ENCODE measurements around the gene TMEM129. TPM values are rescaled to one million over a fixed set of nuclear protein-coding genes. Genes with fewer than 3 reads are reported as not detected.

TMEM129 gene
- total RNA-seq, 1 experiment from 2014 or later: 41.2 TPM

- CTCF ChIA-PET: no interaction called here
Observed at GRCh38 chr4:1739358-1739757, 18.2 kb upstream of the TMEM129 start.

GRCh38 chr4:1738410-1738809, 17.3 kb upstream of the TMEM129 start:
- Histone ChIP-seq H4K20me1 (ENCODE audit: insufficient read depth) (no peaks in the 10 kb centered on the region), H3K4me3 (no peak overlapping the region), H3F3A (ENCODE audit: insufficient read depth, low read depth) (peaks cover 16% of the 10 kb centered on the region; the same call in 1 of the 2 replicates), H3K4me2 (no peak overlapping the region), H3K9me2 (ENCODE audit: insufficient read depth) (no peaks in the 10 kb centered on the region), H3K27me3 (ENCODE audit: insufficient read depth, low read depth) (no peaks in the 10 kb centered on the region), H3K4me1 (replicated peaks; ENCODE audit: insufficient read depth) (no peaks in the 10 kb centered on the region), H3K36me3 (ENCODE audit: low read depth) (peaks cover 53% of the 10 kb centered on the region), H3K27ac (no peak overlapping the region), H2AFZ (no peak overlapping the region), H3K79me2 (ENCODE audit: low read depth) (peaks cover 15% of the 10 kb centered on the region), H3K9me3 (ENCODE audit: insufficient read depth, low read depth) (peaks cover 21% of the 10 kb centered on the region)
- intact Hi-C loops (cut with micrococcal nuclease; ENCODE audit: unreplicated experiment): no loop called here
- ChIA-PET CTCF (no interaction called here), POLR2A (ENCODE audit: unreplicated experiment) (no interaction called here)
- TF ChIP-seq EZH2 (IDR thresholded peaks at IDR 0.05; ENCODE audit: low read depth) (no peak), CTCF (conservative IDR thresholded peaks at IDR 0.05) (no peak)
- BruUV-seq (replicated peaks): no TSS peak
- no peak for DNase-seq

More at GRCh38 chr4:1739358-1739757, 18.2 kb upstream of the TMEM129 start:
- Histone ChIP-seq H2AFZ (no peak overlapping the region), H3K36me3 (ENCODE audit: low read depth) (peaks cover 46% of the 10 kb centered on the region), H3K4me3 (no peak overlapping the region), H3K27me3 (ENCODE audit: insufficient read depth, low read depth) (no peaks in the 10 kb centered on the region), H4K20me1 (ENCODE audit: insufficient read depth) (no peaks in the 10 kb centered on the region), H3K9me2 (ENCODE audit: insufficient read depth) (no peaks in the 10 kb centered on the region), H3K79me2 (ENCODE audit: low read depth) (peaks cover 6% of the 10 kb centered on the region), H3K9me3 (ENCODE audit: insufficient read depth, low read depth) (peaks cover 21% of the 10 kb centered on the region), H3K4me2 (no peak overlapping the region), H3F3A (ENCODE audit: insufficient read depth, low read depth) (peaks cover 25% of the 10 kb centered on the region; the same call in 1 of the 2 replicates), H3K4me1 (replicated peaks; ENCODE audit: insufficient read depth) (no peaks in the 10 kb centered on the region), H3K27ac (no peak overlapping the region)
- no peak for TF ChIP-seq EZH2 (IDR thresholded peaks at IDR 0.05; ENCODE audit: low read depth)
- TF ChIP-seq CTCF (conservative IDR thresholded peaks at IDR 0.05): no peak
- BruUV-seq (replicated peaks): no TSS peak
- POLR2A ChIA-PET (ENCODE audit: unreplicated experiment): no interaction called here
- no peak for DNase-seq
- intact Hi-C loops (cut with micrococcal nuclease; ENCODE audit: unreplicated experiment): no loop called here

- BruUV-seq (replicated peaks): no TSS peak
- no peaks in the 10 kb centered on the region for H3K27me3 ChIP-seq (ENCODE audit: insufficient read depth, low read depth)
- H3K79me2 ChIP-seq (ENCODE audit: low read depth): peaks cover 23% of the 10 kb centered on the region
- no peak overlapping the region for H3K27ac ChIP-seq
- no peak overlapping the region for H3K4me3 ChIP-seq
- intact Hi-C loops (cut with micrococcal nuclease; ENCODE audit: unreplicated experiment): no loop called here
- peaks cover 21% of the 10 kb centered on the region for H3K9me3 ChIP-seq (ENCODE audit: insufficient read depth, low read depth)
- H3F3A ChIP-seq (ENCODE audit: insufficient read depth, low read depth): peaks cover 9% of the 10 kb centered on the region; the same call in 1 of the 2 replicates
- H3K4me2 ChIP-seq: no peak overlapping the region
- ChIA-PET CTCF (no interaction called here), POLR2A (ENCODE audit: unreplicated experiment) (interaction anchor here (0.6 kb wide), 1 partner anchor 94 kb away, joined by 3 read pairs; no protein-coding TSS in a partner anchor)
- no peak overlapping the region for H2AFZ ChIP-seq
- peaks cover 61% of the 10 kb centered on the region for H3K36me3 ChIP-seq (ENCODE audit: low read depth)
- H3K9me2 ChIP-seq (ENCODE audit: insufficient read depth): no peaks in the 10 kb centered on the region
- no peaks in the 10 kb centered on the region for H4K20me1 ChIP-seq (ENCODE audit: insufficient read depth)
- no peak for DNase-seq
- TF ChIP-seq CTCF (conservative IDR thresholded peaks at IDR 0.05) (no peak), EZH2 (IDR thresholded peaks at IDR 0.05; ENCODE audit: low read depth) (no peak)
- H3K4me1 ChIP-seq (replicated peaks; ENCODE audit: insufficient read depth): no peaks in the 10 kb centered on the region
Observed at GRCh38 chr4:1737666-1738065, 16.5 kb upstream of the TMEM129 start.

Measured in PC-9 (cell line).